GM23338 (cell line): Measurements from ENCODE around the gene IQCM.

Experiments used
- CTCF ChIP-seq, 2 experiments: fragments of 200-600 bp in 1 of 2; sonication (generic) in 1 of 2; conservative IDR thresholded peaks; 2 replicates each; pipeline versions ENCODE4 v1.5.1 to v1.6.1; 2016 to 2017; ENCODE audit warnings: antibody characterized with exemption in 2 of 2, low read depth in 2 of 2, mild to moderate bottlenecking in 2 of 2, moderate library complexity in 1 of 2
- NANOG ChIP-seq: IDR thresholded peaks from 2 replicates; pipeline ENCODE4 v1.6.1; 2016; ENCODE audit warnings: antibody characterized with exemption, borderline replicate concordance

GRCh38 chr4:149718500-149718899 lies 97.1 kb downstream of the IQCM start:
- no peak for TF ChIP-seq NANOG
- TF ChIP-seq CTCF (conservative IDR thresholded peaks at IDR 0.05; ENCODE audit: low read depth in 2 of 2) = no peak
